NCI-H748 (cell line): Measurements from ENCODE around the gene ALS2.

Source experiments
- DNase-seq: peaks from one replicate; lab custom pipeline; 2025; ENCODE audit not compliant: unreplicated experiment; lab: John Stamatoyannopoulos, UW

ALS2 gene

GRCh38 chr2:201758873-201759272 is 21.9 kb downstream of the ALS2 start:
- no peak for DNase-seq

GRCh38 chr2:201758234-201758633 is 22.5 kb downstream of the ALS2 start:
- DNase-seq, result no peak

GRCh38 chr2:201754717-201755415 is 25.9 kb downstream of the ALS2 start:
- DNase-seq, result no peak

DNA sequence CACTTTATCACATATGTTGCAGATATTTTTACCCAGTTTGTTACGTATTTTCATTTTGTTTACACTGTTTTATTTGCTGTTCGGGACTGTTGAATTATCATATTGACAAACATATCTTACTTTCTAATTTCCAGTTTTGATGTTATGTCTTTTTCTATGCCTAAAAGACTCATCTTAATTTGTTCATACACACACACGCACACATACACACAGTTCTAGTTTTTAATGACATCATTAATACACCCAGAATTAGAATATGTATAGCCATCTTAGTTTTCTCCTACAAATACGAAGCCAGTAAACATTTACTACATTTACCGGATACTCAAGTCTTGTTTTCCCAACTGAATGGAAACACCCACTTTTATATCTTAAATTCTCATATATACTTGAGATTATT is 29.2 kb downstream of the ALS2 start:
- no peak for DNase-seq

GRCh38 chr2:201746551-201746950 is 34.2 kb downstream of the ALS2 start:
- no peak for DNase-seq

DNA sequence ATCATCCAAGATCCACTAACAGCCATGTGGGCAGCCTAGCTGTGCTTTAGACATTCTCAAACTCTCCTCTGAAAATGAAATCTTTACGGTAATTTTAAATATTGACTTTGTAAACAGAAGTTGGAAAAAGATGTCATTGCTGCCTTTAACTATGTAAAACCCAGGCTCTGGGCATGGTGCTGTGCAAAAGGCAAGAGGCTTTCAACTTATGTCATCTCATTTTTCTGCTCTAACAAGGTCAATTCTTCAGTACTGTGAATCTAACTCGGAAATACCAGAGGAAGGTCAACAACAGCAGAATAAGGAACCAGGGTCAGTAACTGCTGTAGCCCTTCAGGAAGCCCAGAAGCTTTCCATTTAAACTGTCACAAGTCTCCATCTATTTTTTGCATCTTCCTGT is 45.2 kb downstream of the ALS2 start:
- DNase-seq, result no peak

DNA sequence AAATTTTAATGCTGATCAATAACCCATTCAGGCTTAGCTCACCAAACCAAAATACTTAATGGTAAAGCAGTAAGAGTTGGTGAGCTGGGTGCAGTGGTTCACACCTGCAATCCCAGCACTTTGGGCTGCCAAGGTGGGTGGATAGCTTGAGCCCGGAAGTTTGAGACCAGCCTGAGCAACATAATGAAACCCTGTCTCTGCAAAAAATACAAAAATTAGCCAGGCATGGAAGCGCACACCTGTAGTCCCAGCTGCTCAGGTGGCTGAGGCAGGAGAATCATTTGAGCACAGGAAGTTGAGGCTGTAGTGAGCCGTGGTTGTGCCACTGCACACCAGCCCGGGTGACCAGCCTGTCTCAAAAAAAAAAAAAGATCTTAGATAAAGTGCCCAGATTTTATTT is 46.6 kb downstream of the ALS2 start:
- no peak for DNase-seq

- DNase-seq, result no peak
Observed at GRCh38 chr2:201733544-201733943, 47.2 kb downstream of the ALS2 start.

DNA sequence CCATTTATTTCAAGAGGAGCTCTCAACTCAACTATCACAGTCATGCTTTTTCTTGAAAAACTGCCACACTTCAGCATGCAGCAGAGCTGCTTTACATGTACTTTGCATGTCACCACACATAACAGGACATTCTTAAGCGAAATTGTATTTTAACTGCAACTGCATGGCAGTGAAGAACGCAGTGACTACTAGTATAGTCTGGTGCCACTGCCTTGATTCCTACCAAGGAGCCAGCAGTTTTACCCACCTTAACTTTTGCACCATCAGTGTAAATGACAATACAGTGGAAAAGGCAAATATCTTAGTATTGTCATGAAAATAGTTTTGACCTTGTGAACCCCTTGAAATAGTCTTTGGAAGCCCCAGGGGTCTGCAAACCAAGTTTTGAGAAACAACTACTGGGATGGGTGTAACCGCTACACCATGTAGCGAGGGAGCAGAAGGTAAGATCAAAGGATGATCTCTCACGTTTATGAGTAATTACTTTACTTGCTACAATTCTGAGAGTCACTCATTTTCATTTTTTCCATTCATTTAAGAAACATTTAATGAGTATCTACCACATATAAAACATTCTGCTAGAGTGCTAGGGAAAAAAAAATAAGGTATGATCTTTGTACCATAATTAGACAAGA is 50.0 kb downstream of the ALS2 start:
- no peak for DNase-seq

GRCh38 chr2:201715459-201715858 is 65.3 kb downstream of the ALS2 start:
- no peak for DNase-seq

DNA sequence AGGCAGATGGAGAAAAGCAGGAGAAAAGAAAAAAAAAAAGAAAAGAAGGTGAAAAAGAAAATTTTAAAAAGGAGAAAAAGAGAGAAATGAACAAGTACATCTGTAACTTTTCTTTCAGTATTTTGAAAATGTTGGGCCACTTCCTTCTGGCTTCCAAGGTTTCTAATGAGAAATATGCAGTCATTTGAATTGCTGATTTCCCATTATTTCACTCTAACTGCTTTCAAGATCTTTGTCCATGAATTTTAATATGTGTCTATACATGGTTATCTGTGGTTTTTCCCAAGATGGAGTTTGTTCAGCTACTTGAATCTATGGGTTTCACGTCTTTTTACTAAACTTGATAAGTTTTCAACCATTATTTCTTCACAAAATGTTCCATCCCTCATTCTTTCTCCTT is 68.0 kb downstream of the ALS2 start:
- DNase-seq, result no peak

DNA sequence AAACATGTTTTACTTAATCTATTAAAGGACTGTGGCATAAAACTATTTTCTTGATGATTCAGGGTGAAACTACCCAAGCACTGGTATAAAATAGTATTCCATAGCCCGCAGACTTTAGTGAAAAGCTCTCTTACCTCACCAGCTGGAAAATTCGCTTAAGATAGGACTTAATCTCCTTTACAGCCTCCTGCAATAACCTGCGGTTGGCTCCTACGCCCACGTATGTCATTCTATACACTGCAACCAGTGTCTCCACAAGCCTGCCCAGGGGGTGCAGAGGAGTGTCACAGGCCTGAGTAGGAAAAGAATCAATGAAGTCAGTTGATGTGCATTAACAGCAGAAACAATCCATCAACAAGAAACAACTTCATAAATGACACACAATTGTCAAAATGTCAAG is 71.0 kb downstream of the ALS2 start:
- DNase-seq, result no peak

DNA sequence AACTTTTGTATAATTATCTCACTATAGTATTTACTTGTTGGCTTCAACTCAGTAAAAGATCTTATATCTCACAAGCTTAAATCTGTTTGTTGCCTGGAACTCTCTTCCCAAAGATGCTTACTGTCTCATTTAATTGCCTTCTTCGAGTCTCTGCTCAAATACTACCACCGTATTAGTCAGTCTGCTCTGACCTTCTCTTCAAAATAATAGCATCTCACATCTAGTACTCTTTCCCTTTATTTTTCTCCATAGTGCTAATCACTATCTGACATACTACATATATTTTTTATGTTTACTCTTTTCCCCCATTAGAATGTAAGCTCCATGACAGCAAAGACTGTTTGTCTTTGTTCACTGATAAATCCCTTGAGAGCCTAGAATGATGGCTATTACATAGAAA is 71.7 kb downstream of the ALS2 start:
- no peak for DNase-seq

GRCh38 chr2:201707753-201708152 is 73.0 kb downstream of the ALS2 start:
- DNase-seq, result no peak

GRCh38 chr2:201707142-201707541 is 73.6 kb downstream of the ALS2 start:
- no peak for DNase-seq

GRCh38 chr2:201704536-201704935 is 76.2 kb downstream of the ALS2 start:
- DNase-seq, result no peak

- no peak for DNase-seq
Observed at GRCh38 chr2:201701646-201702045, 79.1 kb downstream of the ALS2 start.

GRCh38 chr2:201699416-201699815 is 81.3 kb downstream of the ALS2 start:
- no peak for DNase-seq

DNA sequence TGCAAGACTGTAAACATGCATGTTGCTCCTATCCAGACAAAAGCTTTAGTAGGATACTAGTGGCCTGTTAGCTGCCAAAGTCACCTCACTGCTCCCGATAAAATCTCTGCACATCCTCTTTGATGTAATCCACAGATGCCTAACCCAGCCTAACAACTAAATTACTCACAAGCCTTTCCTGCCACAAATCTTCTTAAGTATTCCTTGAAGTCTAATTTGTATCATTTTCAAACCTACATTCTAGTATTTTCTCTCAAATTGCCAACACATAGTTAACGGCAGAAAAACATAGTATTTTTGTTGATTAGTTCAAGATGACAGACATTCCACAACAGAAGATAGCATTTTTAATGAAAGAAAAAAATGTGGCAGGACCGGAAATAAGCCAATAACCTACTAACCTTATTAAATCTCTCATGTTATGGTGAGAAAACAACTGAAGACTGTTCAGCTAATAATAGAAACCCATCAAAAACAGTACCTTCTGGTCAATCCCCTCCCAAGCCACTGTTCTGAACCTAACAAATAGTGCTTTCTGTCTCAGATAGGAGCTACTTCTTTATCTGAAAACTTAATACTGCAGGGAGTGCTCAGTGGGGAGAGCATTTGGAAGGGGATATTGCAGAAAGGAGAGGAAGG is 82.0 kb downstream of the ALS2 start, which contains the start of gene MPP4:
MPP4 (minus strand) TSS at position 57 of the 639 bp plus-strand sequence. CDS start 4,690 bp downstream, outside the sequence.
- DNase-seq, result no peak

GRCh38 chr2:201697899-201698298 is 82.8 kb downstream of the ALS2 start:
- DNase-seq, result no peak

GRCh38 chr2:201696151-201696659 is 84.5 kb downstream of the ALS2 start:
- DNase-seq, result no peak

DNA sequence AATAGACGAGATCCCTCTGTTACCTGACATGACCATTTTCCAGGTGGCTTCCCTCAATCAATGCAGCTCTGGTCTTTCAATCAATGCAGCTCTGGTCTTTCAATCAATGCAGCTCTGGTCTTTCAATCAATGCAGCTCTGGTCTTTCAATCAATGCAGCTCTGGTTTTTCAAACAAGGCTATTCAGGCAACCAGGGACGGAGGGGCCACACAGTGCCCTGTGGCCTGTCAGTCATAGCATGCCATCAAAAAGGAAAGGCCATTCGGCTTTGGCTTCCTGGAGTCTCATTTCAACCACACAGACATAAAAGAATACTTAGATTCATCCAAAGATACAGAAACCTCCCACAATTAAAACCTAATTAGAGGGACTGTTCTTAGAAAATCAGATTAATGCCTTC is 95.6 kb downstream of the ALS2 start:
- no peak for DNase-seq
